ENCODE data around the gene ZSWIM4.

- TF ChIP-seq CTCF (IDR thresholded peaks at IDR 0.05) (no peak), POLR2A (IDR thresholded peaks at IDR 0.05) (no peak), EP300 (IDR thresholded peaks at IDR 0.05) (no peak)
Measured at GRCh38 chr19:13830741-13831536, 35.7 kb downstream of the ZSWIM4 start.

All from ovary (tissue), 3 donors.